HEK293T (cell line): ENCODE results near the gene ZNF227.

Experiments
- ARNT ChIP-seq: fragments of 450-650 bp; IDR thresholded peaks from 2 replicates; pipeline ENCODE4 v1.6.1; 2017; ENCODE audit warnings: mild to moderate bottlenecking
- ELF4 ChIP-seq: fragments of 450-650 bp; IDR thresholded peaks from 2 replicates; pipeline ENCODE4 v1.6.1; 2017; ENCODE audit warnings: antibody characterized with exemption
- FOXK2 ChIP-seq: fragments of 450-650 bp; IDR thresholded peaks from 2 replicates; pipeline ENCODE4 v1.6.1; 2016; ENCODE audit warnings: mild to moderate bottlenecking
- FOXM1 ChIP-seq: fragments of 450-650 bp; IDR thresholded peaks from 2 replicates; pipeline ENCODE4 v1.6.1; 2017; ENCODE audit warnings: mild to moderate bottlenecking, borderline replicate concordance
- HDGF ChIP-seq: fragments of 450-650 bp; IDR thresholded peaks from 2 replicates; pipeline ENCODE4 v1.6.1; 2017; ENCODE audit warnings: antibody characterized with exemption, borderline replicate concordance
- NFRKB ChIP-seq: fragments of 450-650 bp; IDR thresholded peaks from 2 replicates; pipeline ENCODE4 v1.6.1; 2016; ENCODE audit warnings: mild to moderate bottlenecking, moderate library complexity
- SUZ12 ChIP-seq: fragments of 450-650 bp; IDR thresholded peaks from 2 replicates; pipeline ENCODE4 v1.6.1; 2016; ENCODE audit warnings: mild to moderate bottlenecking

DNA sequence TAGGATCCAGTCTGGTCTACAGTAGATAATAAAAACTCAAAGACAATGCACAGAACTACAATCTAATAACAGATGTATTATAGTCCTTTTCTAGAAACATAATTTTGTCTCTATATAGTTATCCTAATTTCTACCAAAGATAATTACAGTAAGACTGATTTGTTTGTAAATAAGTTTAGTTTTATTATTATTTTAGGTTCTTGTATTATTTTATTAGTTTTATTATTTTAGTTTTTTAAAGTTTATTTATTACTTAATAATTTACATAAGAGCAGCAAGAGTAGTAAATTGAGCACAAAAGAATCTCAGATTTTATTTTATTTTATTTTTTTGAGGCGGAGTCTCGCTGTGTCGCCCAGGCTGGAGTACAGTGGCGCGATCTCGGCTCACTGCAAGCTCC, 22.3 kb upstream of the ZNF227 start:
- TF ChIP-seq NFRKB (no peak), HDGF (no peak), ELF4 (no peak), SUZ12 (no peak), ARNT (no peak), FOXM1 (no peak), FOXK2 (no peak)
